ENCODE results near the gene L3MBTL4. TPM values are rescaled to one million over a fixed set of nuclear protein-coding genes. Genes with fewer than 3 reads are reported as not detected.

Gene L3MBTL4
- total and polyA plus RNA-seq, 12 donors = 3.9 to 22.6 (median 8.7) TPM

- no peaks in the 10 kb centered on the region for H3K4me1 ChIP-seq (replicated peaks in 1 of 2)
- no peak for DNase-seq
- H3K9me3 ChIP-seq (replicated peaks in 1 of 3) = no peaks in the 10 kb centered on the region
- no peaks in the 10 kb centered on the region for H3K36me3 ChIP-seq (replicated peaks in 1 of 2)
- no peak overlapping the region for H3K4me3 ChIP-seq
- WGBS, 4 donors = 73 to 85% (median 76%) methylated on average over 3 of the region's 3 CpGs
- TF ChIP-seq POLR2A (IDR thresholded peaks at IDR 0.05) (no peak), CTCF (IDR thresholded peaks at IDR 0.05) (no peak)
- no peaks in the 10 kb centered on the region for H3K27me3 ChIP-seq
- no peak overlapping the region for H3K27ac ChIP-seq
- intact Hi-C loops (cut with DNase I) = no loop called here
Measured at GRCh38 chr18:6057604-6058003, 357.1 kb downstream of the L3MBTL4 start.

GRCh38 chr18:6056171-6056910 is 358.4 kb downstream of the L3MBTL4 start:
- intact Hi-C loops (cut with DNase I) = no loop called here
- no peaks in the 10 kb centered on the region for H3K36me3 ChIP-seq (replicated peaks in 1 of 2)
- H3K27ac ChIP-seq = no peak overlapping the region
- DNase-seq = no peak
- 72 to 86% (median 78%) methylated on average over 6 to 7 of the region's 7 CpGs for WGBS, 4 donors
- TF ChIP-seq CTCF (IDR thresholded peaks at IDR 0.05) (no peak), POLR2A (IDR thresholded peaks at IDR 0.05) (no peak)
- H3K4me1 ChIP-seq (replicated peaks in 1 of 2) = peaks cover 0 to 5% of the 10 kb centered on the region in 2 donors
- no peaks in the 10 kb centered on the region for H3K27me3 ChIP-seq
- no peak overlapping the region for H3K4me3 ChIP-seq
- no peaks in the 10 kb centered on the region for H3K9me3 ChIP-seq (replicated peaks in 1 of 3)

- Histone ChIP-seq H3K4me3 (no peak overlapping the region), H3K36me3 (replicated peaks in 1 of 2) (no peaks in the 10 kb centered on the region), H3K27me3 (no peaks in the 10 kb centered on the region), H3K27ac (no peak overlapping the region), H3K9me3 (replicated peaks in 1 of 3) (no peaks in the 10 kb centered on the region), H3K4me1 (replicated peaks in 1 of 2) (peaks cover 0 to 5% of the 10 kb centered on the region in 2 donors)
- DNase-seq = no peak
- intact Hi-C loops (cut with DNase I) = no loop called here
- TF ChIP-seq POLR2A (IDR thresholded peaks at IDR 0.05) (no peak), CTCF (IDR thresholded peaks at IDR 0.05) (no peak)
- 82 to 89% (median 84%) methylated on average over 5 of the region's 5 CpGs for WGBS, 4 donors
Measured at GRCh38 chr18:6055711-6056110, 359.0 kb downstream of the L3MBTL4 start.

- TF ChIP-seq POLR2A (IDR thresholded peaks at IDR 0.05) (no peak), CTCF (IDR thresholded peaks at IDR 0.05) (no peak)
- peaks cover 0 to 5% of the 10 kb centered on the region in 2 donors for H3K4me1 ChIP-seq (replicated peaks in 1 of 2)
- WGBS, 4 donors = 85 to 93% (median 90%) methylated on average over 8 to 9 of the region's 9 CpGs
- no peak overlapping the region for H3K27ac ChIP-seq
- H3K27me3 ChIP-seq = no peaks in the 10 kb centered on the region
- H3K9me3 ChIP-seq (replicated peaks in 1 of 3) = no peaks in the 10 kb centered on the region
- no peak for DNase-seq
- H3K4me3 ChIP-seq = no peak overlapping the region
- intact Hi-C loops (cut with DNase I) = no loop called here
- no peaks in the 10 kb centered on the region for H3K36me3 ChIP-seq (replicated peaks in 1 of 2)
Measured at GRCh38 chr18:6054256-6054842, 360.4 kb downstream of the L3MBTL4 start.

Measured in adrenal gland (tissue), 12 donors.